ENCODE data around the gene SUSD3. TPM values are rescaled to one million over a fixed set of nuclear protein-coding genes. Genes with fewer than 3 reads are reported as not detected.
A peak's percentile ranks its signal among the peaks of the same experiment; 100 is the strongest.

SUSD3 gene
- total RNA-seq, 1 experiment from 2014 or later: 9.0 TPM

- Histone ChIP-seq H3K14ac (ENCODE audit: insufficient read depth, low read length) (no peak overlapping the region), H4K91ac (ENCODE audit: insufficient read length, low read depth, low read length) (no peak overlapping the region), H4K5ac (ENCODE audit: insufficient read length, low read depth, low read length) (no peak overlapping the region), H3T11ph (ENCODE audit: low read length) (no peak overlapping the region), H3K27ac (ENCODE audit: insufficient read length, low read depth, low read length) (no peak overlapping the region), H4K20me1 (ENCODE audit: control insufficient read depth, insufficient read depth, insufficient read length) (no peaks in the 10 kb centered on the region), H2BK5ac (ENCODE audit: insufficient read length, low read length) (no peak overlapping the region), H3K4ac (ENCODE audit: low read depth, low read length) (no peak overlapping the region), H3K9ac (ENCODE audit: extremely low read depth, insufficient read length, low read length) (no peak overlapping the region), H3K23ac (ENCODE audit: insufficient read length, low read depth, low read length) (no peak overlapping the region), H2BK12ac (ENCODE audit: insufficient read length, low read depth, low read length) (no peak overlapping the region), H2BK20ac (ENCODE audit: low read depth, low read length, poor library complexity, severe bottlenecking) (no peak overlapping the region), H3K9me3 (ENCODE audit: control insufficient read depth, low read depth, low read length) (no peaks in the 10 kb centered on the region), H2AFZ (ENCODE audit: low read length) (no peak overlapping the region), H3K79me1 (ENCODE audit: insufficient read depth, low read depth, low read length, poor library complexity, severe bottlenecking) (no peaks in the 10 kb centered on the region), H3K27me3 (ENCODE audit: insufficient read depth, low read length) (no peaks in the 10 kb centered on the region), H2AK5ac (ENCODE audit: insufficient read length, low read length) (no peak overlapping the region), H4K8ac (replicated peaks; ENCODE audit: insufficient read length, low read depth, low read length) (no peak overlapping the region), H3K23me2 (ENCODE audit: insufficient read length, low read depth, low read length, poor library complexity, severe bottlenecking) (no peaks in the 10 kb centered on the region), H3K18ac (ENCODE audit: insufficient read length, low read depth, low read length) (no peak overlapping the region), H3K4me1 (ENCODE audit: insufficient read depth, low read length) (no peaks in the 10 kb centered on the region), H2BK15ac (ENCODE audit: low read depth, low read length) (no peak overlapping the region), H2BK120ac (ENCODE audit: low read depth, low read length, poor library complexity, severe bottlenecking) (no peak overlapping the region), H3K56ac (ENCODE audit: insufficient read length, low read depth, low read length) (no peak overlapping the region), H3K4me2 (ENCODE audit: insufficient read depth, insufficient read length, low read length) (no peak overlapping the region), H3K79me2 (ENCODE audit: insufficient read depth, low read length) (no peaks in the 10 kb centered on the region)
- no CpG with 5 or more reads among the region's 15 CpGs for WGBS (ENCODE audit: extremely low coverage, insufficient read length, low lambda C conversion rate)
- peak; percentile 52 for TF ChIP-seq CTCF (conservative IDR thresholded peaks at IDR 0.05)
- H3K4me3 Mint-ChIP-seq: no peak overlapping the region; a peak in 1 of 5 replicates
- H3K36me3 Mint-ChIP-seq (ENCODE audit: insufficient read depth in 1 of 3, low read depth in 3 of 3): no peaks in the 10 kb centered on the region
- H3K4me1 Mint-ChIP-seq: peaks cover 35 to 36% of the 10 kb centered on the region in 2 experiments
- peak; percentile 73 for DNase-seq
- H3K9me3 Mint-ChIP-seq: no peaks in the 10 kb centered on the region
- H3K27ac Mint-ChIP-seq: peak overlapping the region in 1 of 3 experiments; percentile 44; a peak in 1 of 7 replicates
- H3K27me3 Mint-ChIP-seq (ENCODE audit: low read depth): peaks cover 34% of the 10 kb centered on the region
Observed at GRCh38 chr9:93052791-93053540, 5.5 kb upstream of the SUSD3 start.

Data from H9 (cell line).